Embryonic facial prominence (tissue), 1 donor: ENCODE data around the gene VPS13A.
"Not testable (repeated sequence)": the region's sequence is repeated elsewhere in the genome, so short reads cannot be mapped to it uniquely, and the experiment has no call there.

ENCODE experiments used
- DNase-seq: peaks from one replicate; pipeline ENCODE4 v3.0.0-alpha.2; 2016; ENCODE audit errors: extremely low spot score

VPS13A gene

DNA sequence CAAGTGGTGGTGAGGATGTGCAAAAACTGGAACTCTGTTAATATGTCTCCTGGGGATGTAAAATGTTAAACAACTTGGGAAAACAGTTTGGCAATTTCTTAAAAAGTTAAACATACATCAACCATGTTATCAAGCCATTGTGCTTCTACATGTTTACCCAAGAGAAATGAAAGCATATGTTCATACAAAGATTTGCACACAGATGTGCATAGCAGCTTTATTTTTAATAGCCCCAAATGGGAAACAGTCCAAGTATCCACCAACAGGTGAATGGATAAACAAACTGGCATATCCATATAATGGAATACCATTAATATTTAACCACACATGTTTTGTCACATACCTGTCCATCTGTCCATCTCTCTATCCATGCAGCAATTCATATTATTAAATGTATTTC is 6.2 kb downstream of the VPS13A start:
- DNase-seq: no peak

DNA sequence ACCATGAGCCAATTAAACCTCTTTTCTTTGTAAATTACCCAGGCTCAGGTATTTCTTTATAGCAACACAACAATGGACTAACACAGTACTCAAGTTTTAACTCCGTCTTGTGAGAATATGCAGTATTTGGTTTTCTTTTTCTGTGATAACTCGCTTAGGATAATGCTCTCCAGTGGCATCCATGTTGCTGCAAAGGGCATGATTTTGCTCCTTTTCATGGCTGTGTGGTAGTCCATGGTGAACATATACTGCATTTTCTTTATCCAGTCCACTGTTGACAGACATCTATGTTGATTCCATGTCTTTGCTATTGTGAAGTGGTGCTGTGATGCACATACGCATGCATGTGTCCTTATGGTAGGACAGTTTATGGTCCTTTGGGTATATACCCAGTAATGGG is 10.9 kb downstream of the VPS13A start:
- no peak for DNase-seq

DNA sequence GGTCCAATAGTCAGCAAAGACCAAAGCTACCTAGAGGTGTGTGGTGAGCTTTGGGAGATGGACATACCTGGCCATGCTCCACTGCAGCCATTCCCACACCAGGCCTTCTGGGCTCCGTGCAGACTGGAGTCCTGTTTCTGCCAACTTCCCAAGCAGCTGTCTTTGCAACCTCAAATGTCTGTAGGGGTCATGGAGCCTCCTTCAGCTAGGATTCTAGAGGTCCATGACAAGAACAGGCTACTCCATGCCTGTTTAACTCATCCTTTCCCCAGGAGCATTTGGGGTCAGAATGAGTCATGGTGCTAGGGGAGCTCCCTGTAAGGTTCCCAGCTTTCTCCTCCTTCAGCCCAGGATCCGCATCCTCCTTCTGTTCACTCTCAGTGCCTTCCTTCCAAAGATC is 17.1 kb downstream of the VPS13A start:
- DNase-seq: no peak

DNA sequence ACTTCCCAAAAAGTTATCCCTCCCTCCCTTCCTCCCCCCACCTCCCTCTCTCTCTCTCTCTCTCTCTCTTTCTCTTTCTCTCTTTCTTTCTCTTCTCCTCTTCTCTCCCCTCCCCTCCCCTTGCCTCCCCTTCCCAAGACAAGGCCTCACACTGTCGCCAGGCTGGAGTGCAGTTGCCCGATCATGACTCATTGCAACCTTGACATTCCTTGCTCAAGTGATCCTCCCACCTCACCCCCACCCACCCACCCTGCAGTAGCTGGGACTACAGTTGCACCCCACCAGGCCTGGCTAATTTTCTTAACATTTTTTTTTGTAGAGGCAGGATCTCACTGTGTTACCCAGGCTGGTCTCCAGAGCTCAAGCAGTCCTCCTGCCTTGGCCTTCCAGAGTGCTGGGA is 32.8 kb downstream of the VPS13A start:
- no peak for DNase-seq

DNA sequence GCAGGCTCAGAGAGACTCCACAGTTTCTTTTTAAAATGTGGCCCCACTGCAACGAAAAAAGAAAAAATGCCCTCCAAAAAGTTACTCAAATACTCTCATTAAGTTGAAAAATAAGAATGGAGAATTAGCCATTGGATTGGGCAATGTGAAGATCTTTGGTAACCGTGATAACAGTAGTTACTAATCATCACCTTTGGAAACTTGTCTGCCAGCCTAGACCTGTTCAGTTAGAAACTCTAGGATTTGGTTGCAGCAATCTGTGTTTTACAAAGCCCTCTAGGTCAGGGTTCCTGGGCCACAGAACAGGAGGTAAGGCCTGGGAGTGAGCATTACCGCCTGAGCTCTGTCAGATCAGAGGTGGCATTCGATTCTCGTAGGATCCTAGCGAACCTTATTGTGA is 34.2 kb downstream of the VPS13A start:
- DNase-seq: no peak

DNA sequence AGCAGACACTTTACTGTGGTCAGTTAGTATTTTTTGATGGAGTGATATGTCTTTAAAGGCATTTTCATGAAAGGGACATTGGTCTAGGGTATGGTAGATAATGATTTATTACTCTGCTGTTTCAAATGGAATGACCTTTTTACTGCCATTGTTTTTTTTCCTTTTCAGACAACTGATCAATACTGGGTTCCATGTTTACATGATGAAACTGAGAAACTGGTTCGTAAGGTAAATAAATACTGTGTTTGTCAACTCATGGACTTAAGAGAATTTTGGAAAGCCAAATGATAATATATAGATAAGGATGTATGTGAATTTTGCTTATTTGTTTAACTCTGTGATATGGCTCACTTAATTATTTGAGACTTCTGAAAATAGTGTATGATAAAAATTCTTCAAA is 35.5 kb downstream of the VPS13A start:
- no peak for DNase-seq

DNA sequence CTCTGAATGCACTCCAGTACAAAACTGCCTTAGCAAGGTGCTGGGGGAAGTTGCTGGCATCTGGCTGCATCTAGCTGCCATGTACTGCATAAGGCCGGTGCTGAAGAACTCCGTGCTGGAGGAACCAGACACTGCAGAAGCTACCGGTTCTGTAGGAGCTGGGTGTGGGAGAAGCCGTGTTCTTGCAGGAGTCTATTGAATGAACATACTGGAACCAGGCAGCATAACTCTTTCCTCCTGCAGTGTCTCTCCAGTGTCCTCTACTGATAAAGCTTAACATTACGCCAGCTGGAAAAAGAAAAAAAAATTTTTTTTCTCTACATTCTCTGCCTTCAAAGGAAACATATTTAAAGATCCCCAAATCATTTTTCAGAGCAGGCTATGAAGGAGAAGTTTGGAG is 38.5 kb downstream of the VPS13A start:
- no peak for DNase-seq

DNA sequence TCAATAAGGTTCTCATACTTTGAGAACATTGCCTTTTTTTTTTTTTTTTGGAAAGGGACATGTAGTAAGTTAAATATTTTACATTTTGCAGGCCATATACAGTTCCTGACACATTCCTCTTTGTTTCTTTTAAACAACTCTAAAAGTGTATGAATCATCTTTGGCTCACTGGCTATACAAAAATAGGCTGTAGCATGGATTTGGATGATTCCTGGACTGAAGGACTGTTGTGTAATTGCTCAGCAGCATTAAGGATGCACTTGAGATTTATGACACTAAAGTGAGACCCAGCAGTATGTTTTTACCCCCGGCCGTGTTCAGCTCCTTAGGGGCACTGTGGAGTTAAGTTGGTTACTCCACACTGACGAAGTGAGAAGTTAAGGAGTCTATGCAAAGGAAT is 41.3 kb downstream of the VPS13A start:
- DNase-seq: no peak

DNA sequence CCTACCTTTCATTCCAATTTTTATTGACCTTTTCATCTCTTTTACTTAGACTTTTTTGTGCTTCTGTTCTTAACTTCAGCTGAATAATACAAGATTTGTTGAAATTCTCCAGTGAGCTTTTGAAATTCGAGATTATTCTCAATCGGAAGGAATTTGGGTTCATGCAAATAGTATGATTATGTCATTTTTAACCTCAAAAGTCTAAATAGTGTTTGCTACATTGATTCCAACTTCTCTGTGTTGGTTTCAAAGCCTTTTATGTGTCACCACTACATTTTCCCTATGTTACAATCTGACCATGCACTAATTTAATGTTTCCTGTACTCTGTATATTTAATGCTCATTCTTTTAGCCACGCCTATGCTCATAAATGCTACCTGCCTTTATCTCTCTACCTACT is 44.1 kb downstream of the VPS13A start:
- no peak for DNase-seq

DNA sequence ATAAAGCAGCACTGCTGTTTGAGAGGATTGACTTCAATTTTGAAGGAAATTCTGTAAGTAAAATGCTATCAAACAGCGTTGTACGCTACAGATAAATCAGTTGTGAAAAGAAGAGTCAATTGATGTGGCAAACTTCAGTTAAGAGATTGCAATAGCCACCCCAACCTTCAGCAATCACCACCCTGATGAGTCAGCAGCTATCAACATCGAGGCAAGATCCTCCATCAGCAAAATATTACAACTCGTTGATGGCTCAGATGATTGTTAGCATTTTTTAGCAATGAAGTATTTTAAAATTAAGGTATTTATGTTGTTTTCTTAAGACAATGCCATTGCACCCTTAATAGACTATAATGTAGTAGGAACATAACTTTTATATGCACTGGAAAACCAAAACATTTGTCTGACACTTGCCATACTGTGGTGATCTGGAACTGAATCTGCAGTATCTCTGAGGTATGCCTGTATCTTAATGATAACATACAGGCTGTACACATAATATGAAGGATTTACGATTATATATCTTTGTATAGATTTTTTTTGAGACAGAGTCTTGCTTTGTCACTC is 47.5 kb downstream of the VPS13A start:
- DNase-seq: no peak

DNA sequence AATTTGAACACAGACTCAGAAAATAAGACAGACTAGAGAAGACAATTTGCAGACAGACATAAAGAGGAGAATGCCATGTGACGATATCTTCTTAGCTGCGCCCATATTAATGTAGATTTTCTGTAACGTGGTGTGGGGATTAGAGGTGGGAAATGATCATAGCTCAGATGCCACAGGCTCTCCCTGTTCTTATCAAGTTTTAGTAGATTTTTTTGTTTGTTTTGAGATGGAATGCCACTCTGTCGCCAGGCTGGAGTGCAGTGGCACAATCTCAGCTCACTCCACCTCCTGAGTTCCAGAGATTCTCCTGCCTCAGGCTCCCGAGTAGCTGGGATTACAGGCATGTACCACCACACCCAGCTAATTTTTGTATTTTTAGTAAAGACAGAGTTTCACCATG is 59.4 kb downstream of the VPS13A start:
- DNase-seq: no peak

DNA sequence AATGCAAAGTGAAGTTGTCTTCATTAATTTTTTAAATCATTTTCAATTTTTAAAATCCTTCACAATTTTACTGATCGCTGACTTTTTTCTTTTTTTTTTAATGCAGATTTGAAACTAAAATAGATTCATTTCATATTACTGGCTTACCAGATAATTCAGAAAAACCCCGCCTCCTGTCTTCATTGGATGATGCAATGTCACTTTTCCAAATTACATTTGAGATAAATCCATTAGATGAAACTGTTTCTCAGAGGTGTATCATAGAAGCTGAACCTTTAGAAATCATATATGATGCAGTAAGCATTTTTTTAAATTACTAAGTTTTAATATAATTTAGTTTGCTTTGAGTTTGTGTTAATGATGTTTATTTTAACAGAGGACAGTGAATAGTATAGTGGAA is 60.6 kb downstream of the VPS13A start:
- no peak for DNase-seq

DNA sequence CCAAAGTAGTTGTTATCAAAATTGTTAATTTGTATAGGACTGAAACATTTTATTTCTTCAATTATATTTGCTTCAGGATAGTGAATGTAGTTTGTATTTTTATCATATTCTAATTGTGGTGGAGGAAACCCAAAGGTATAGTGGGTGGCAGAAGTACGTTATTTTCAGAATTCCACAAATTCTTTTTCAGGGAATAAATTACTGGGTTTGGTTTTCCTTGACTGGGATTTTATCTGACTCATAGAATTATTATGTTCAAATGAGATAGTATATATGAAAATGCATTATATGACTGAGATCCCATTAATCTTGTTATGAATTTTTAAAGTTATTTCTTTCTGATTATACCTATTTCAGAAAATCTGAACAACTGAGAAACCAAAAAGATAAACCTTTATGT is 73.7 kb downstream of the VPS13A start:
- no peak for DNase-seq

DNA sequence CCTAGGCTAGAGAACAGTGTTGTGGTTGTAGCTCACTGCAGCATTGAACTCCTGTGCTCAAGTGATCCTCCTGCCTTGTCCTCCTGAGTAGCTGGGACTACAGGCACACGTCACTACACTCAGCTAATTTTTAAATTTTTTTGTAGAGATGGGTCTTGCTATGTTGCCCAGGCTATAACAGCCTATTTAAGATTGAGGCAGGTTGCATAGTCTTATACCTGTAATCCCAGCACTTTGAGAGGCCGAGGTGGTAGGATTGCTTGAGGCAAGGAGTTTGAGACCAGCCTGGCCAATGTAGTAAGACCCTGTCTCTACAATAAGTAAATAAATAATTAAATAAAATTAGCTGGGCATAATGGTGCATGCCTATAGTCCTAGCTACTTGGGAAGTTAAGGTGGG is 79.9 kb downstream of the VPS13A start:
- DNase-seq: no peak

DNA sequence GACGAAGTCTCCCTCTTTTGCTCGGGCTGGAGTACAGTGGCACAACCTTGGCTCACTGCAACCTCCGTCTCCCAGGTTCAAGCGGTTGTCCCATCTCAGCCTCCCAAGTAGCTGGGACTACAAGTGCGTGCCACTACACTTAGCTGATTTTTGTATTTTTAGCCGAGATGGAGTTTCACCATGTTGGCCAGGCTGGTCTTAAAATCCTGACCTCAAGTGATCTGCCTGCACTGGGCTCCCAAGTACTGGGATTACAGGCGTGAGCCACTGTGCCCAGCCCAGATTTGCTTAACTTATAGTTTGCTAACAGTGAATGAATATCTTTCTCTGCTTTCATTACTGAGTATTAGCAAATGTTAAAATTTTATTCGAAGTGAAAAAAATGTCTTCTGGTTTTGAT is 84.3 kb downstream of the VPS13A start:
- DNase-seq: no peak

DNA sequence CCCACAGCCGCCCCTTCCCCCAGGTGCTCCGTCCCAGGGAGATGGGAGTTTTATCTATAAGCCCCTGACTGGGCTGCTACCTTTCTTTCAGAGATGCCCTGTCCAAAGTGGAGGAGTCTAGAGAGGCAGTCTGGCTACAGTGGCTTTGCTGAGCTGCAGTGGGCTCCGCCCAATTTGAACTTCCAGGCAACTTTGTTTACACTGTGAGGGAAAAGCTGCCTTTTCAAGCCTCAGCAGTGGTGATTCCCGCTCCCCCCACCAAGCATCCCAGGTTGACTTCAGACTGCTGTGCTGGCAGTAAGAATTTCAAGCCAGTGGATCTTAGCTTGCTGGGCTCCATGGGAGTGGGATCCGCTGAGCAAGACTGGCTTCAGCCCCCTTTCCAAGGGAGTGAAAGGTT is 90.4 kb downstream of the VPS13A start:
- DNase-seq: not testable (repeated sequence)

DNA sequence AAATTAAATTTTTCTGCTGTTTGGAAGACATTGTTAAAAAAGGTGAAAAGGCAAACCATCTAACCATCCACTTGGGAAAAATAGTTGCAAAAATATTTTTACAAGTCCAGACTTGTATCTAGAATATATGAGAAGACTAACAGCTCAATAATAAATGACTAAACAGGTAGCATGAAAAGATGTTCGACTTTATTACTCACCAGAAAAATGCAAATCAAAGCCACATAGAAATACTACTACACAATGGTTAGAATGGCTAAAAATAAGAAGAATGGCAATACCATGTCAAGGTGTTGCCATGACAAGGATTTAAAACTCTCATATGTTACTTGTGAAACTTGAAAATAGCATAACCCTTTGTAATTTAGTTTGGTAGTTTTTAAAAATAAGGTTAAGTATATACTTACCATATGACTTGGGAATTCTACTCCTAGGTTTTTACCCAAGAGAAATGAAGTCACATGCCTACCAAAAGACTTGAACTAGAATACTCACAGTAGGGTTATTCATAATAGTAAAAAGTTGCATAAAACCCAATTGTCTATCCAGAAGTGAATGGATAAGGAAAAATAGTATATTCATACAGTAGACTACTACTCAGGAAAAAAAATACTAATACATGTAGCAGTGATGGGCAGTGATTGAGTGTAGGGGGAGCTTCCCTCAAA is 93.8 kb downstream of the VPS13A start:
- no peak for DNase-seq

DNA sequence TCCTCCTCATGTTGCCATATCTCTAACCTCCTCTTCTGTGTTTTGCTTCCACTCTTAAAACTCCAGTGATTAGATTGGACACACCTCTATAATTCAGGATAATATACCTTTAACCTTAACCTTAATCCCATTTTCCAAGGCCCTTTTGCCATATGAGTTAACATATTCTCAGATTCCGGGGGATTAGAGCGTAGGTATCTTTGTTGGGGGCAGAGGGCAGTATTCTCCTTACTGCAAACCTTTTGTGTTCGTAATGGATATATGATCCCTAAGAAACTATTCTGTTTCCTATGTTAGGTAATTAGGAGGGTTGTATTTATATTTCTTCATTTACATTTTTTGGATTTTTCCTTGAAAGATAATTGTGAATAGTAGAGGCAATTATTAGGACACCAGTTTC is 99.5 kb downstream of the VPS13A start:
- DNase-seq: no peak

DNA sequence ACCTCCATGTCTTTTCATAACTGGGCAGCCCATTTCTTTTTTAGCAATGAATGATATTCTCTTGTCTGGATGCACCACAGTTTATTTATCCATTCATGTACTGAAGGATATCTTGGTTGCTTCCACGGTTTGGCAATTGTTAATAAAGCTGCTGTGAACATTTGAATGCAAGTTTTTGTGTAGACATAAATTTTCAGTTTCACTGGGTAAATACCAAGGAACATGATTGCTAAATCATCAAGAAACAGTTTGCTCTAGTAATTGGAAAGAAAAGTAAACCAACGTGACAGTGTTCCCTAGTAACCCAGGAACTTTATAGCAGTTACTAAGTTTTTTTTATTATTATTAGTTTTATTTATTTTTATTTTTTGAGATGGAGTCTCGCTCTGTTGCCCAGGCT is 100.4 kb downstream of the VPS13A start:
- no peak for DNase-seq

DNA sequence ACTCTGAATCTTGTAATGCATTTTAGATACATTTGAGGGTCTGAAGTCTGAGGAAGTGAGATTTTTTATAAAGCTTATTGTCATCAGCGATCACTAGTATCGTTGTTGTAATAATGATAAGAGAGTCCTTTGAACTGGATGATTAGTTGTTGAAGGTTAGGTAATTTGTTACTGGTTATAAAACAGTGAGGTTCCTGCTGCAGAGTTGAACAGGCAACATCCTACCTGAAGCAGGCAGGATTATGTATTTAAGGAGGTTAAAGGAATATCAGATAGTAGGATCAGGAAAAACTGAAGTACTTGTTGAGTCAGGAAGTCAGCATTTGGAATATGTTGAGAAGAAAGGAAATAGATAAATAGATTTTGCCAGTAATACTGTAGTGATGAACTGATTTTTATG is 106.7 kb downstream of the VPS13A start:
- DNase-seq: no peak

DNA sequence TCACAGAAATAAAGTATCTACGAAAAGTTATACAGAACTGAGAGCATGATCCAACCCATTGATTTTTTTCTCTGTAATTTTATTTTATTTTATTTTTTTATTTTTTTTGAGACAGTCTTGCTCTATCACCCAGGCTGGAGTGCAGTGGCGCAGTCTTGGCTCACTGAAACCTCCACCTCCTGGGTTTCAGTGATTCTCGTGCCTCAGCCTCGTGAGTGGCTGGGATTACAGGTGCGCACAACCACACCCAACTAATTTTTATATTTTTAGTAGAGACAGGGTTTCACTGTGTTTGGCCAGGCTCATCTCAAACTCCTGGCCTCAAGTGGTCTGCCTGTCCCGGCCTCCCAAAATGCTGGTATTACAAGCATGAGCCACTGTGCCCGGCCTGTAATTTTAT is 107.3 kb downstream of the VPS13A start:
- no peak for DNase-seq

DNA sequence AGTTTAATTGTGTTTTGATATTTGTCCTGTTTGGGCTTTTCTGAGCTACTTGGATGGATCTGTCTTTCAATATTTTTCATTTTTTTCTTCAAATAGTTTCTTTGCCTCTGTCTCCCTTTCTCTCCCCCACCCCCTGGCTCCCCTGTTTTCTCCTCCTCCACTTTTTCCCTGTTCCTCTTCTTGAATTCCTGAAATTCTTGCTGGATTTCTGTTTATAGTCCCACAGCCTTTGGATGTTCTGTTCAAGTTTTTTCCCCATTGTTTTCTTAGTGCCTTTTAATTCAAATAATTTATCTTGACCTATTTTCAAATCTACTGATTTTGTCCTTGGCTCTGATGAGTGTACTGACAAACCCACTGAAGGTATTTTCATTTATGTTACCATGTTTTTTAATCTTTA is 113.0 kb downstream of the VPS13A start:
- DNase-seq: no peak

DNA sequence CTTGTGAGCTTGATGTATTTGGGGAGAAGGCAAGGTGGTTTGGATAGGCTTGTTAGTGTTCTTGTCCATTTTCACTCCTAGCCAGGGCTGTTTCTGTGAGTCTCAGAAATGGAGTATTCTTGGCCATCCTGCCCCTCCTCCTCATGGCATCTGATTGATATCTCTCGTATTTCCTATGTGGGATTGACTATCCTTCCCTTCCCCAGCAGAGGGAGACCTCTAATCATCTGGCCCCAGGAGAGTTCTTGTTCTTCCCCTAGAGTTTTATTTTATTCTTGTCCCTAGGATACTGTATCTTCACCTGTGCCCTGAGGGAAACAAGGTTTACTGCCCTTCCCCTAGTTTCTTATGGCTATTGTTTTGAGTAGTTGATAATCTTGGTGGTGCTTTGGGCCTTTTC is 114.4 kb downstream of the VPS13A start:
- DNase-seq: no peak

DNA sequence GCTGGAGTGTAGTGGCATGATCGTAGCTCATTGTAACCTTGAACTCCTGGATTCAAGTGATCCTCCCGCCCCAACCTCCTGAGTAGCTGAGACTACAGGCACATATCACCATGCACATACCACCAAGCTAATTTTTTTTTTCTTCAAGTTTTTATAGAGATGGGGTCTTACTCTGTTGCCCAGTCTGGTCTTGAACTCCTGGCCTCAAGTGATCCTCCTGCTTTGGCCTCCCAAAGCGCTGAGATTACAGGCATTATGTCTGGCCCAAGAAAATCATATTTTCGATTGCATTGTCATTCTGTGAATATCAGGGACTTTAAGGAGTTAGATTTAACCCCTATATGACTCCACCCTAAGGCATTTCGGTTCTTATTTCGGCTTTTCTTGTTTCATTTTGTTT is 116.6 kb downstream of the VPS13A start:
- no peak for DNase-seq
